Transverse colon (tissue), 4 donors: ENCODE results near the gene IRF9.

Experiments
- POLR2AphosphoS5 ChIP-seq, 3 donors: sonication (generic); formaldehyde crosslinking; IDR thresholded peaks; one replicate each; pipeline ENCODE4 v1.6.1; 2016; ENCODE audit warnings: antibody characterized with exemption in 3 of 3
- TF ChIP-seq, protein P1 (sequence below), 5 experiments: fragments of 200-600 bp in 3 of 5; fragments of 450-650 bp in 2 of 5; sonication (generic) in 3 of 5; IDR thresholded peaks; 1 replicate in 2 of 5; 2 replicates in 3 of 5; pipeline ENCODE4 v1.5.1; 2016 to 2017; ENCODE audit warnings: antibody characterized with exemption in 5 of 5, inconsistent platforms in 3 of 5, mild to moderate bottlenecking in 2 of 5, moderate library complexity in 1 of 5

DNA sequence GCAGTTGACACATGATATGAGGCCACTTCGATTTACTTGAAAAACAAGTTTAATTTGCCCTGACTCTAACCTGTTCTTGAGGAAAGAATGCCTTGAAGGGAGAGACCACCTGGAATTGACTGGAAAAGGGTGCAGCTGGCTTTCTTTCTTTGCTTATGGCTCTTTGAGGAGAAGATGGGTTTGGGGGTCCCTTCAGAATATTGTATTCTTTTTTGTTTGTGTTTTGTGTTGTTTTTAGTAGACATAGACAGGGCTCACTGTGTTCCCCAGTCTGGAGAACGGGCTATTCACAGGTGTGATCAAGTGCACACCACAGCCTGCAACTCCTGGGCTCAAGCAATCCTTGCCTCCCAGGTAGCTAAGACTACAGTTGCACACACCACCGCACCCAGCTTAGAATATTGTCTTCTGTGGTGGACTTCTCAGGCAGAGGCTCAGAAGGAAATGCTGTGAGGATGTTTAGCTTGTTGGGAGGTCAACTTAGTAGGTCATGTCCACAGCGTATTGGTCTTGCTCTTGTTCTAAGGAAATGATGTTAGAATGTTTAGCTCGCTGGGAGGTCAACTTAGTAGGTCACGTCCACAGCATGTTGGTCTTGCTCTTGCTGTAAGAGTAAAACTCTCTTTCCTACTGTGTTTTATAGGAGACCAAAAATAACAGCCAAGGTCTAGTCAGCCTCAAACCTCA lies 44.8 kb upstream of the IRF9 start:
- TF ChIP-seq, protein P1, sequence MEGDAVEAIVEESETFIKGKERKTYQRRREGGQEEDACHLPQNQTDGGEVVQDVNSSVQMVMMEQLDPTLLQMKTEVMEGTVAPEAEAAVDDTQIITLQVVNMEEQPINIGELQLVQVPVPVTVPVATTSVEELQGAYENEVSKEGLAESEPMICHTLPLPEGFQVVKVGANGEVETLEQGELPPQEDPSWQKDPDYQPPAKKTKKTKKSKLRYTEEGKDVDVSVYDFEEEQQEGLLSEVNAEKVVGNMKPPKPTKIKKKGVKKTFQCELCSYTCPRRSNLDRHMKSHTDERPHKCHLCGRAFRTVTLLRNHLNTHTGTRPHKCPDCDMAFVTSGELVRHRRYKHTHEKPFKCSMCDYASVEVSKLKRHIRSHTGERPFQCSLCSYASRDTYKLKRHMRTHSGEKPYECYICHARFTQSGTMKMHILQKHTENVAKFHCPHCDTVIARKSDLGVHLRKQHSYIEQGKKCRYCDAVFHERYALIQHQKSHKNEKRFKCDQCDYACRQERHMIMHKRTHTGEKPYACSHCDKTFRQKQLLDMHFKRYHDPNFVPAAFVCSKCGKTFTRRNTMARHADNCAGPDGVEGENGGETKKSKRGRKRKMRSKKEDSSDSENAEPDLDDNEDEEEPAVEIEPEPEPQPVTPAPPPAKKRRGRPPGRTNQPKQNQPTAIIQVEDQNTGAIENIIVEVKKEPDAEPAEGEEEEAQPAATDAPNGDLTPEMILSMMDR (IDR thresholded peaks at IDR 0.05): no peak
- TF ChIP-seq POLR2AphosphoS5 (IDR thresholded peaks at IDR 0.05): no peak
